Motor neuron (in vitro differentiated cells): Measurements from ENCODE around the gene PHF21B. TPM values are rescaled to one million over a fixed set of nuclear protein-coding genes. Genes with fewer than 3 reads are reported as not detected.

Experiments
- ATAC-seq, 8 experiments: fragments of 200-7000 bp; cut with Tn5 transposase; replicated peaks in 6 of 8; 2 replicates each; pipeline ENCODE4 v1.8.0; 2021; ENCODE audit warnings: mild to moderate bottlenecking in 8 of 8, moderate library complexity in 8 of 8
- H3K27ac ChIP-seq, 2 donors: fragments of 250-450 bp; sonication (Bioruptor Pico); 2 replicates each; pipeline ENCODE4 v1.9.0; 2021; ENCODE audit warnings: antibody characterized with exemption in 2 of 2, mild to moderate bottlenecking in 2 of 2, moderate library complexity in 1 of 2
- H3K4me1 ChIP-seq, 2 donors: fragments of 250-450 bp; sonication (Bioruptor Pico); replicated peaks in 1 of 2; 2 replicates each; pipeline ENCODE4 v1.6.1; 2021; ENCODE audit warnings: antibody characterized with exemption in 2 of 2, mild to moderate bottlenecking in 2 of 2, moderate library complexity in 1 of 2
- H3K4me3 ChIP-seq, 5 donors: fragments of 250-450 bp; sonication (Bioruptor Pico); 2 replicates each; pipeline ENCODE4 v1.9.0; 2021; ENCODE audit warnings: antibody characterized with exemption in 5 of 5, mild to moderate bottlenecking in 5 of 5, moderate library complexity in 4 of 5
- WGBS, 10 experiments: fragments of 450-650 bp; shearing (Covaris generic); methylation state at CpG; one replicate each; pipeline ENCODE4 v1.0.0; 2022; 5-methylcytosine and 5-hydroxymethylcytosine counted together
- in situ Hi-C, 9 experiments: fragments of 400-800 bp; cut with MboI; loops; one replicate each; pipeline ENCODE4 v1.15.0; 2021; ENCODE audit warnings: low sequenced_read_pairs in 9 of 9, low pct_unique_long_range_greater_than_20kb in 2 of 9; ENCODE audit not compliant: unreplicated experiment in 9 of 9
- total RNA-seq, 8 experiments: library from RNA; unstranded; fragments of 300-600 nt; gene quantifications; 2 replicates each; pipeline versions ENCODE4 v1.2.3 to v1.2.4, GENCODE V29; 2022

PHF21B gene
- total RNA-seq, 8 experiments from 2014 or later: 0.66 to 84.5 (median 22.6) TPM

GRCh38 chr22:44933666-44934453 is 75.9 kb downstream of the PHF21B start:
- ATAC-seq: peak in 5 of 8 experiments; percentile 27 to 71 (median 47)
- peaks cover 6 to 10% of the 10 kb centered on the region in 2 donors for H3K4me1 ChIP-seq
- H3K4me3 ChIP-seq: no peak overlapping the region
- in situ Hi-C loops: no loop called here
- WGBS, 10 experiments: 20 to 100% (median 78%) methylated on average over 1 to 14 of the region's 22 CpGs; no CpG with 5 or more reads in 1 of the 10 experiments
- peak overlapping the region in 1 of 2 donors; percentile 65 for H3K27ac ChIP-seq

GRCh38 chr22:44932493-44932892 is 77.3 kb downstream of the PHF21B start:
- WGBS, 10 experiments: 57 to 100% methylated on average over 2 to 4 of the region's 11 CpGs; no CpG with 5 or more reads in 8 of the 10 experiments
- no peak overlapping the region for H3K27ac ChIP-seq
- in situ Hi-C loops: no loop called here
- H3K4me3 ChIP-seq: no peak overlapping the region
- no peak for ATAC-seq
- H3K4me1 ChIP-seq: peaks cover 17 to 21% of the 10 kb centered on the region in 2 donors

- in situ Hi-C loops: no loop called here
- WGBS, 10 experiments: 7 to 100% (median 90%) methylated on average over 1 to 3 of the region's 9 CpGs; no CpG with 5 or more reads in 6 of the 10 experiments
Measured at GRCh38 chr22:44931766-44932165, 78.0 kb downstream of the PHF21B start.

DNA sequence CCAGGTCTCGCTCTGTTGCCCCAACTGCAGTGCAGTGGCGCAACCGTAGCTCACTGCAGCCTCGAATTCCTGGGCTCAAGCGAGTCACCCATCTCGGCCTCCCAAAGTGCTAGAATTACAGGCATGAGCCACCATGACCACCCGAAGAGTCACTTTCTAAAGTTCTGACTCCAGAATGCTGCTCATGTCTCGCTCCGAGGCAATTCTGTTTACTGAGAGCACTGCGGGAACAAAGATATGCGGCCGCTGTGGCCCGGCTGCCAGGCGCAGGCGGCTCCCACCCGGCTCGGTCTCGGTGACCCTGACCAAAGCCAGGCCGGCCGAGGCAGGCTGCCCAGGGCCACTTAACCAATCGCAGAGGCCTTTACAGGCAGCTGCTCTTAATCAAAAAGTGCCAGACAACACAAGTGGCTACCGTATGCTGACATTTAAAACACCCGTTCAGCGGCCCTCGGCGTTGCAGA is 78.7 kb downstream of the PHF21B start:
- Histone ChIP-seq H3K4me3 (no peak overlapping the region), H3K4me1 (peaks cover 24 to 32% of the 10 kb centered on the region in 2 donors), H3K27ac (no peak overlapping the region)
- WGBS, 10 experiments: 14 to 100% (median 83%) methylated on average over 1 to 18 of the region's 26 CpGs; no CpG with 5 or more reads in 3 of the 10 experiments
- peak in 4 of 8 experiments; percentile 23 to 63 (median 42) for ATAC-seq
- in situ Hi-C loops: no loop called here

More at GRCh38 chr22:44931766-44932165, 78.0 kb downstream of the PHF21B start:
- H3K4me3 ChIP-seq: no peak overlapping the region
- H3K4me1 ChIP-seq: peaks cover 24 to 28% of the 10 kb centered on the region in 2 donors
- no peak for ATAC-seq
- H3K27ac ChIP-seq: no peak overlapping the region

DNA sequence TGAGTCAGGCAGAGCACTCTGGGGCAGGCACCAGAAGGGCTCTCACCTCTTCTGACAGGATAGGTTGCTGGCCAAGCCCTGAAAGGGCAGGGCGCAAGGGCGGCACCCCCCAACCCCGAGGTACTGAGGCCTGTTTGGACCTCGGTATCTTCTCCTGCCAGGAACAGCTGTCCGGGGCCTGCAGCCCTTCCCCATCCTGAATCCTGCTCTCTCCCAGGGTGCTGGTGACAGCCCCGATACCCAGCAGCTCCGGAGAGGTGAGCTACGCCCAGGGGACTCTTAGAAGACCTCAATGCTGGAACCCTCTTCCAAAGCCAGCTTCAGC is 79.1 kb downstream of the PHF21B start:
- peaks cover 24 to 32% of the 10 kb centered on the region in 2 donors for H3K4me1 ChIP-seq
- 40 to 85% (median 70%) methylated on average over 1 to 4 of the region's 8 CpGs; no CpG with 5 or more reads in 7 of the 10 experiments for WGBS, 10 experiments
- no peak for ATAC-seq
- no peak overlapping the region for H3K27ac ChIP-seq
- in situ Hi-C loops: no loop called here
- no peak overlapping the region for H3K4me3 ChIP-seq

DNA sequence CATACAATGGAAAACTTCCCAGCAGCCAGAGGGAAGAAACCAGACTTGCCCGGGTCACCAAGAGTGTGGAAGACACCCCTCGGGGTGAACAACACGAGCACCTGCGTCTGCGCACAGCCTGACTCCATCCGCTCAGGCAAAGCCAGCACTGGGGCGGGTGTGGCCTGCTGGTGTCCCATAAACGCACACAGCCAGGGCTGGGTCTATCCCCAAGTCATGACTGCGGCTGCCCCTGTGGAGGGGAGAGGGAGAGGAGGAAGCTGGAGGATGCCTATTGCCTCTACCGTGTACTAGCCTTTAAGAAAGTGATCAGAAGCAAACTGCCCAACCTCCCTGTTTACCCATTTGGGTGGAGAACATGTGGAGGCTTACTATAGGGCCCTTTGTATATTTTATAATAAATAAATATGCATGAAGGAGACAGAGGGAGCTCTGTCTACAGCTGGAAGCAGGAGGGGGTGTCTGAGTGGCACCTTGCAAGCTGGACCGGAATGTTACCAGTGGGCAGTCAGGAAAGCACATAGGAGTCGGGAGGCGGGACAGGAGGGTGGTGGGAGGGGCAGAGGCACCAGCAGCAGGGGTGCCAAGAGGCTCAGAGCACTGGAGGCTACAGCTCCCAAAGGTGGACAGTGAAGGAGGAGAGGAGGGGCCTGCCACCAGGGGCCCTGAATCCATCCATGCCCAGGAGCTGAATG is 79.6 kb downstream of the PHF21B start:
- WGBS, 10 experiments: 35 to 100% (median 85%) methylated on average over 1 to 4 of the region's 13 CpGs; no CpG with 5 or more reads in 5 of the 10 experiments
- ATAC-seq: peak in 1 of 8 experiments; percentile 87
- H3K4me1 ChIP-seq: peaks cover 24 to 32% of the 10 kb centered on the region in 2 donors
- no peak overlapping the region for H3K4me3 ChIP-seq
- in situ Hi-C loops: no loop called here
- no peak overlapping the region for H3K27ac ChIP-seq

- in situ Hi-C loops: no loop called here
- Histone ChIP-seq H3K27ac (no peak overlapping the region), H3K4me1 (peaks cover 24 to 32% of the 10 kb centered on the region in 2 donors), H3K4me3 (no peak overlapping the region)
- no peak for ATAC-seq
- WGBS, 10 experiments: 39 to 100% (median 100%) methylated on average over 1 to 8 of the region's 18 CpGs; no CpG with 5 or more reads in 4 of the 10 experiments
Measured at GRCh38 chr22:44929359-44930015, 80.3 kb downstream of the PHF21B start.

- in situ Hi-C loops: no loop called here
- peaks cover 19 to 28% of the 10 kb centered on the region in 2 donors for H3K4me1 ChIP-seq
- 36 to 100% (median 90%) methylated on average over 1 to 11 of the region's 18 CpGs; no CpG with 5 or more reads in 3 of the 10 experiments for WGBS, 10 experiments
- ATAC-seq: peak in 2 of 8 experiments; percentile 9 to 20
- no peak overlapping the region for H3K27ac ChIP-seq
- no peak overlapping the region for H3K4me3 ChIP-seq
Measured at GRCh38 chr22:44928711-44929358, 81.0 kb downstream of the PHF21B start.

DNA sequence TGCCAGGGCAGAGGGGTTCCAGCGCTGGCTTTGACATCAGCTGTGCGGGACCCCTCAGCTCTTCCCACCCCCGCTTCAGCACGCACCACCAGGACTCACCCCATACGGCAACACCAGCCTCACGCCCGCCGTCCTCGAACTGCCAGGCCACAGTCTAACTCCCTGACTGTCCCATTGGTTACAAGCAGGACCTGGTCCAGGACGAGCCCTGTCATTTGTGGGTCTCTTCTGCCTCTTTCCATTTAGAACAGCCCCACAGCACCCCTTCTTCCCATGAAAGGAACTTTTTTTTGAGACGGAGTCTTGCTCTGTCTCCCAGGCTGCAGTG is 81.7 kb downstream of the PHF21B start:
- Histone ChIP-seq H3K4me3 (no peak overlapping the region), H3K4me1 (peaks cover 19 to 25% of the 10 kb centered on the region in 2 donors), H3K27ac (peak overlapping the region in 1 of 2 donors; percentile 43)
- WGBS, 10 experiments: 14 to 100% (median 93%) methylated on average over 1 to 6 of the region's 11 CpGs; no CpG with 5 or more reads in 5 of the 10 experiments
- in situ Hi-C loops: no loop called here
- ATAC-seq: peak in 3 of 8 experiments; percentile 10 to 43 (median 12)

- in situ Hi-C loops: no loop called here
- peak in 5 of 8 experiments; percentile 25 to 73 (median 61) for ATAC-seq
Measured at GRCh38 chr22:44927463-44928135, 82.2 kb downstream of the PHF21B start.

DNA sequence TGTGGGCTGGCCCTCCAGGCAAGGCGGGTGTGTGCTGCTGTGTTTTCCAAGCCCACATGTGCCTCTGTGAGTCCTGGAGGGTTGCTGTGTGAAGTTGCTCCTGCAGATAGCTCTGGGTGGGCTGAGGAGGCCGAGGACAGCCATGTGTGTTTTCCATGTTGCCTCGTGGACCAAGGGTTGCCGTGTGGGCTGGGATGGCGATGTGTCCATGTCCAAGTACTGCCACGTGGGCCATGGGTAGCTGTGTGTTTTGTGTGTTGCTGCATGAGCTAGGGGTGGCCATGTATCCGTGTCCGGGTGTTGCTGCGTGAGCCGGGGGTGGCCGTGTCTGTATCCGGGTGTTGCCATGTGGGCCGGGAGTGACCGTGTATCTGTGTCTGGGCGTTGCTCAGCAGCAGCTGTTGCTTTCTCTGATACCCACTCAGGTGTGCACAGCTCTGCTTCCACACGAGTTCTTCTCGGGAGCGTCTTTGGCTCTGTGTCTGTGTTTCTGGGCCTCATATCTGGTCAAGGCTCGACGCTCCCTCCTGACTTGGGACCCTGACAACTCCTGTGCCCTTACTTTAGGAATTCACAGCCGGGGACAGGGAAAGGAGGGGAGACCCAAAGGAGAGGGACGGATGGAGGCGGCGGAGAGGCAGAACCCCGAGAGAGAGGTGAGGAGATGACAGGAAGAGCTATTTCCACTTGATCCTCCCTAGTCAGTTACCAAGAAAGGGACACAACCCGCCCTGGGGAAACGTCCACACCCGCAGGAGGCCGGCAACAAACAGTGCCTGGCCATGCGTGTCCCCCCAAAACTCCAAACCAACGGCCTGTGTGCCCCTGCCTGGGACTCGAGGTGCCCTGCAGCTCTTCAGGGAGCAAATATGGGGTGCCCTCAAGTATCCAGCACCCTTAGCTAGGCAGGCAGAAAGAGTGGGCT is 83.1 kb downstream of the PHF21B start:
- WGBS, 10 experiments: 62 to 100% (median 91%) methylated on average over 9 to 16 of the region's 32 CpGs; no CpG with 5 or more reads in 5 of the 10 experiments
- in situ Hi-C loops: no loop called here
- H3K27ac ChIP-seq: peak overlapping the region; percentile 51 to 65
- H3K4me3 ChIP-seq: no peak overlapping the region
- peaks cover 19 to 25% of the 10 kb centered on the region in 2 donors for H3K4me1 ChIP-seq
- ATAC-seq: no peak

More at GRCh38 chr22:44927463-44928135, 82.2 kb downstream of the PHF21B start:
- 8 to 87% (median 60%) methylated on average over 2 to 14 of the region's 18 CpGs for WGBS, 10 experiments
- Histone ChIP-seq H3K27ac (peak overlapping the region; percentile 51 to 65), H3K4me3 (no peak overlapping the region), H3K4me1 (peaks cover 19 to 25% of the 10 kb centered on the region in 2 donors)
